Lung (tissue), 16 donors: ENCODE results near the gene SNX19. TPM values are rescaled to one million over a fixed set of nuclear protein-coding genes. Genes with fewer than 3 reads are reported as not detected.
A peak's percentile ranks its signal among the peaks of the same experiment; 100 is the strongest.

Experiments
- ATAC-seq: fragments of 200-7000 bp; cut with Tn5 transposase; one replicate; pipeline ENCODE4 v1.9.1; 2020; ENCODE audit warnings: moderate number of reproducible peaks; ENCODE audit not compliant: insufficient read depth, low FRiP score
- DNase-seq, 3 donors: peaks; one replicate each; pipeline ENCODE4 v3.0.0-alpha.2; 2013 to 2017
- H3K27ac ChIP-seq, 2 donors: one replicate each; pipeline ENCODE4 v1.5.1; 2013; ENCODE audit warnings: mild to moderate bottlenecking in 2 of 2, moderate library complexity in 2 of 2, control low read depth in 1 of 2, inconsistent platforms in 1 of 2, low read depth in 1 of 2, low read length in 1 of 2
- H3K27me3 ChIP-seq, 3 donors: one replicate each; pipeline ENCODE4 v1.5.1; 2013; ENCODE audit warnings: low read length in 2 of 3; ENCODE audit not compliant: control insufficient read depth in 3 of 3, insufficient read depth in 3 of 3
- H3K36me3 ChIP-seq, 4 donors: one replicate each; pipeline ENCODE4 v1.5.1; 2013; ENCODE audit warnings: low read length in 4 of 4, mild to moderate bottlenecking in 1 of 4, moderate library complexity in 1 of 4; ENCODE audit not compliant: control insufficient read depth in 4 of 4, insufficient read depth in 4 of 4
- H3K4me1 ChIP-seq, 5 donors: one replicate each; pipeline ENCODE4 v1.5.1; 2013; ENCODE audit warnings: low read length in 5 of 5, mild to moderate bottlenecking in 2 of 5, moderate library complexity in 1 of 5; ENCODE audit not compliant: control insufficient read depth in 5 of 5, insufficient read depth in 5 of 5
- H3K4me3 ChIP-seq: one replicate; pipeline ENCODE4 v1.5.1; 2013; ENCODE audit warnings: mild to moderate bottlenecking, control low read depth, moderate library complexity
- H3K9ac ChIP-seq, 2 donors: one replicate each; pipeline ENCODE4 v1.5.1; 2013; ENCODE audit warnings: low read length in 2 of 2, control low read depth in 1 of 2; ENCODE audit not compliant: insufficient read depth in 1 of 2
- H3K9me3 ChIP-seq, 4 donors: one replicate each; pipeline ENCODE4 v1.5.1; 2013; ENCODE audit warnings: low read length in 3 of 4, mild to moderate bottlenecking in 1 of 4, moderate library complexity in 1 of 4; ENCODE audit not compliant: control insufficient read depth in 4 of 4, insufficient read depth in 3 of 4
- WGBS, 2 donors: extraction: QIAGEN DNeasy Blood & Tissue Kit; methylation state at CpG; one replicate each; pipeline ENCODE4 v1.1.7; 2013; 5-methylcytosine and 5-hydroxymethylcytosine counted together
- long read RNA-seq, 5 donors: transcript quantifications; one replicate each; lab custom pipeline, GENCODE V29; 2026
- polyA plus RNA-seq, 2 donors: library from polyadenylated mRNA; stranded (reverse); fragments of 200-250 nt; gene quantifications; one replicate each; pipeline ENCODE4 v1.2.1, GENCODE V29; 2013
- total RNA-seq, 2 donors: library from RNA; depleted of rRNA in 1 of 2; stranded (reverse); fragments of >200 nt in 1 of 2; gene quantifications; one replicate each; pipeline ENCODE4 v1.2.1, GENCODE V29; 2014 to 2021
- TF ChIP-seq, protein P1 (sequence below): IDR thresholded peaks from 2 replicates; pipeline ENCODE4 v1.5.1; 2012; ENCODE audit warnings: mild to moderate bottlenecking; ENCODE audit errors: control extremely low read depth, extremely low read depth
- donor health status: control.
- donor health status: control.
- donor health status: Bipolar disorder and iron deficiency.
- donor health status: healthy.
- donor health status: DM: yes; HTN: yes; CAD: no.

Gene SNX19
- total RNA-seq: 10 to 100 TPM; 57.4 to 64.3 TPM
- polyA plus RNA-seq: 10 to 100 TPM; 13.9 to 27.8 TPM
- long read RNA-seq, donor 1, full-length matches to known transcripts: 3 of 3 reads
- long read RNA-seq, donor 1, partial matches to known transcripts: 0 of 3 reads
- long read RNA-seq, donor 1, other reads (novel, unspliced or antisense): 0 of 3 reads
- long read RNA-seq, donor 2, full-length matches to known transcripts: 1 of 1 reads
- long read RNA-seq, donor 2, partial matches to known transcripts: 0 of 1 reads
- long read RNA-seq, donor 2, other reads (novel, unspliced or antisense): 0 of 1 reads
- long read RNA-seq, donor 3, partial matches to known transcripts: 0 of 1 reads
- long read RNA-seq, donor 3, other reads (novel, unspliced or antisense): 0 of 1 reads
- long read RNA-seq, donor 4, partial matches to known transcripts: 0 of 5 reads
- long read RNA-seq, donor 4, other reads (novel, unspliced or antisense): 0 of 5 reads
- long read RNA-seq, donor 5, full-length matches to known transcripts: 4 of 16 reads
- long read RNA-seq, donor 5, partial matches to known transcripts: 12 of 16 reads
- long read RNA-seq, donor 5, other reads (novel, unspliced or antisense): 0 of 16 reads

- H3K9ac ChIP-seq: peak within 1 kb of the TSS; percentile 65 to 97
- TF ChIP-seq, protein P1, sequence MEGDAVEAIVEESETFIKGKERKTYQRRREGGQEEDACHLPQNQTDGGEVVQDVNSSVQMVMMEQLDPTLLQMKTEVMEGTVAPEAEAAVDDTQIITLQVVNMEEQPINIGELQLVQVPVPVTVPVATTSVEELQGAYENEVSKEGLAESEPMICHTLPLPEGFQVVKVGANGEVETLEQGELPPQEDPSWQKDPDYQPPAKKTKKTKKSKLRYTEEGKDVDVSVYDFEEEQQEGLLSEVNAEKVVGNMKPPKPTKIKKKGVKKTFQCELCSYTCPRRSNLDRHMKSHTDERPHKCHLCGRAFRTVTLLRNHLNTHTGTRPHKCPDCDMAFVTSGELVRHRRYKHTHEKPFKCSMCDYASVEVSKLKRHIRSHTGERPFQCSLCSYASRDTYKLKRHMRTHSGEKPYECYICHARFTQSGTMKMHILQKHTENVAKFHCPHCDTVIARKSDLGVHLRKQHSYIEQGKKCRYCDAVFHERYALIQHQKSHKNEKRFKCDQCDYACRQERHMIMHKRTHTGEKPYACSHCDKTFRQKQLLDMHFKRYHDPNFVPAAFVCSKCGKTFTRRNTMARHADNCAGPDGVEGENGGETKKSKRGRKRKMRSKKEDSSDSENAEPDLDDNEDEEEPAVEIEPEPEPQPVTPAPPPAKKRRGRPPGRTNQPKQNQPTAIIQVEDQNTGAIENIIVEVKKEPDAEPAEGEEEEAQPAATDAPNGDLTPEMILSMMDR: peak; percentile 83
- H3K27ac ChIP-seq: peak within 1 kb of the TSS; percentile 93 to 95
- peak within 1 kb of the TSS; percentile 98 for H3K4me3 ChIP-seq
- DNase-seq (peak; percentile 91 to 96 (median 94)), ATAC-seq (peak; percentile 100)
- peaks cover 0 to 2% (median 0%) of the 10 kb centered on the region in 3 donors for H3K27me3 ChIP-seq
- peaks cover 0 to 23% (median 12%) of the 10 kb centered on the region in 4 donors for H3K36me3 ChIP-seq
- WGBS, 2 donors: 1% methylated on average over 65 to 72 of the region's 72 CpGs
- H3K4me1 ChIP-seq: peaks cover 4 to 14% (median 7%) of the 10 kb centered on the region in 5 donors
- H3K9me3 ChIP-seq: no peaks in the 10 kb centered on the region
These were observed at the start of gene SNX19 for GRCh38 chr11:130916238-130916855. Gene SNX19 (minus strand): TSS chr11:130916479. CDS start chr11:130915939, 540 bp downstream.

DNA sequence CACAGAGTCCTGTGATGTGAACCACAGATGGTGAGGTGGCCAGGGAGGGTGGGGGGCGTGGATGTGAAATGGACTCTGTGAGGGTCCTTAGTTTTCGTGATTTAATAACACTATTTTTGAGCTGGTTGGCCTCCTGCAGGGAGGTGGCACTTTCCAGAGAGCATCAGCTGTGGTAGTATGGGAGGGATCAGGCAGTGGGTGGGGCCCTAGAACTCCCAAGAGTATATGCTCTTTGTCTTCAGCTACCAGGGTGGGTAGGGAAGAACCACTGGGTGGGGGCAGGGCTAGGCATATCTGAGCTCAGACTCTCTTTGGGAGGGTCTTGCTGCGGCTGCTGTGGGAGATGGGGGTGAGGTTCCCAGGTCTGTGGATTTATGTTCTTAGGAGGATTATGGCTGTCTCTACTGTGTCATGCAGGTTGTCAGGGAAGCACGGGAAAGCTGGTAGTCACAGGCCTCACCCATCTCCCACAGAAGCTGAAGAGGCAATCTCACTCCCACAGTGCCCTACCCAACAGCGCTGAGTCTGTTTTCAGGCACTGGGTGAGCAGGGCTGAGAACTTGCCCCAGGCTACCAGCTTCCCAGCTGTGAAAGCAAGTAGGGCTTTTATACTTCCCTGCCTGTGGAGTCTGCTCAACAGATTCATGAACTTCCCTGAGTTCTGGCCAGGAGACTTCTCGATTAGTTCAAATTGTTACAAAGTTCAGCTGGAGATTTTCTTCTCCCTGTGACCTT lies 47.9 kb upstream of the SNX19 start:
- no peaks in the 10 kb centered on the region for H3K36me3 ChIP-seq
- H3K27me3 ChIP-seq: no peaks in the 10 kb centered on the region
- no peak overlapping the region for H3K4me3 ChIP-seq
- WGBS, 2 donors: 90 to 93% methylated on average over 6 of the region's 6 CpGs
- H3K4me1 ChIP-seq: no peaks in the 10 kb centered on the region
- peaks cover 0 to 4% (median 2%) of the 10 kb centered on the region in 4 donors for H3K9me3 ChIP-seq
- TF ChIP-seq, protein P1: no peak
- H3K27ac ChIP-seq: no peak overlapping the region
- no peak for DNase-seq
- no peak for ATAC-seq
- H3K9ac ChIP-seq: no peak overlapping the region

DNA sequence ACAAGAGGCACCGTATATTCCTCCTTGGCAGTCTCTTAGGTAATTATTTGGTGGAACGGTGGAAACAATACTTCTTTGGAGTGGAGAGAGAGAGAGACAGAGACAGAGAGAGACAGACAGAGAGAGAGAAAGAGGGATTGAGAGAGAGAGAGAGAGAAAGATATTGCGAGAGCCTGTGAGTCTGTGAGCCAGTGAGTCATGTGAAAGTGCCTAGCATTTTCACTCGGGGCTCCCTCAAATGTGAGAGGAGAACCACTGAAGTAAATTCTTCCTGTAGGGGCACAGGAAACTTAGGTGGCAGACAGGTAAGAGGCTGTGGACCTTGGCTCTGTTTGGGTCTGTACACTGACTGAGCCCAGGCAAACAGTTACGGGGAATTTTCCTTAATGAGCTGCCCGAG lies 31.6 kb upstream of the SNX19 start:
- no peaks in the 10 kb centered on the region for H3K36me3 ChIP-seq
- no peak for DNase-seq
- H3K27me3 ChIP-seq: peaks cover 2 to 8% (median 5%) of the 10 kb centered on the region in 3 donors
- H3K4me3 ChIP-seq: no peak overlapping the region
- TF ChIP-seq, protein P1: no peak
- no peak overlapping the region for H3K27ac ChIP-seq
- 81 to 89% methylated on average over 6 of the region's 6 CpGs for WGBS, 2 donors
- no peak for ATAC-seq
- no peaks in the 10 kb centered on the region for H3K9me3 ChIP-seq
- H3K4me1 ChIP-seq: peaks cover 0 to 8% (median 0%) of the 10 kb centered on the region in 5 donors
- no peak overlapping the region for H3K9ac ChIP-seq
